ENCODE data around the gene PLVAP.
"Not testable (repeated sequence)": the region's sequence is repeated elsewhere in the genome, so short reads cannot be mapped to it uniquely, and the experiment has no call there.

PLVAP gene

GRCh38 chr19:17363852-17364605, 13.1 kb downstream of the PLVAP start:
- DNase-seq; intact Hi-C loops (cut with DNase I): not testable (repeated sequence)

- intact Hi-C loops (cut with DNase I), result no loop called here
- DNase-seq, result no peak
Measured at GRCh38 chr19:17359905-17360800, 17.0 kb downstream of the PLVAP start.

DNA sequence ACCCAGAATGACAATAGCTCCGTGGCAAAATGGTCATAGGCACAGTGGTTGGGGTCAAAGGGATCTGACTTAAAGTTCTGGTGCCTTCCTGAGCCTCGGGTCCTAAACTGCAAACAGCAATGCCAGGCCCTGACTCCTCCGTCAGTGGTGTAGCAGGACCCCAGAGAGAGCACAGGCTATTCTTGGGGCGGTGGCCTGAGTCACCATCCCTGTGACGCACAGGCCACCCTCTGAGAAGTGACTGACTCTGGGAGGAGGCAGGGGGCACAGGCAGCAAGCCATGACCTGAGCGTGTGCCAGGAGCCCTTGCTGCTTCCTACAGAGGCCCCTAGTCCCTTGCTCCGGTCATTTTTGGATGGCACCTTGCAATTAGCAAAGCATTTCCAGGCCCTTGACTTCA, 18.7 kb downstream of the PLVAP start:
- intact Hi-C loops (cut with DNase I), result no loop called here
- no peak for DNase-seq

DNA sequence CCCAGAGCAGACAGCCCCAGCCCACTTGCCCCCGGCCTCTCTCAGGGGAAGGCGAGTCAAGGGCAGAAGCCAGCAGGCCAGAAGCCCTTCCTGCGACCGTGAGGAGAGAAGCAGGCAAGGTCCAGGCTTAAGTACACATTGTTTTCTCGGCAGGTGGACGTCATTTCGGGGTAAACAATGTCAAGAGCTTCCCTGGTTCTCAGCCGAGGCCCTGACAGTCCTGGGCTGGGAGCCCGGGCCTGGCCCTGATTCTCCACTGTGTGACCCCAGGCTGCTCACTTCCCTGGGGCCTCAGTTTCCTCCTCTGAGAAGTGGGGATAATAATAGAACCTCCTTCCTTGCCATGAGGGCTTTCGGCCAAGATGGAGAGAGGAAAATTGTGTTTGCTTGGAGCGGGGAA, 19.4 kb downstream of the PLVAP start:
- intact Hi-C loops (cut with DNase I), result no loop called here
- DNase-seq, result no peak

- intact Hi-C loops (cut with DNase I), result no loop called here
- DNase-seq, result no peak
Measured at GRCh38 chr19:17357078-17357666, 20.0 kb downstream of the PLVAP start.

DNA sequence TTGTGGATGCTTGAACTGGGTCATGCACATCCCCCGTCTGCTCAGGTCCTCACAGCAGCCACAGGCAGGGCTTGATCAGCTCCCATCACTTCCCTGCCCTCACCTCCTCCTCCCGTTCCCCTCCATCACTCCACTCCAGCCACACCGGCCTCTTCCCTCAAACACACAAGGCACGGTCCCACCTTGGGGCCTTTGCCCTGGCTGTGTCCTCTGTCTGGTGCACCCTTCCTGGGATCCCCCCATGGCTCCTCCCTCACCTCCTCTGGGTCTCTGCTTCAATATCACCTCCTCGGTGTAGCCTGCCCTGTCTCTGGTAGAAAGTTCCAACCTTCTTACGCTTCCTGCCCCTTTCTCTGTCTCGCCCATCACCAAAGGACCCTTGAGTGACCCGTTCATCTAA, 23.8 kb downstream of the PLVAP start:
- DNase-seq, result no peak
- intact Hi-C loops (cut with DNase I), result no loop called here

DNA sequence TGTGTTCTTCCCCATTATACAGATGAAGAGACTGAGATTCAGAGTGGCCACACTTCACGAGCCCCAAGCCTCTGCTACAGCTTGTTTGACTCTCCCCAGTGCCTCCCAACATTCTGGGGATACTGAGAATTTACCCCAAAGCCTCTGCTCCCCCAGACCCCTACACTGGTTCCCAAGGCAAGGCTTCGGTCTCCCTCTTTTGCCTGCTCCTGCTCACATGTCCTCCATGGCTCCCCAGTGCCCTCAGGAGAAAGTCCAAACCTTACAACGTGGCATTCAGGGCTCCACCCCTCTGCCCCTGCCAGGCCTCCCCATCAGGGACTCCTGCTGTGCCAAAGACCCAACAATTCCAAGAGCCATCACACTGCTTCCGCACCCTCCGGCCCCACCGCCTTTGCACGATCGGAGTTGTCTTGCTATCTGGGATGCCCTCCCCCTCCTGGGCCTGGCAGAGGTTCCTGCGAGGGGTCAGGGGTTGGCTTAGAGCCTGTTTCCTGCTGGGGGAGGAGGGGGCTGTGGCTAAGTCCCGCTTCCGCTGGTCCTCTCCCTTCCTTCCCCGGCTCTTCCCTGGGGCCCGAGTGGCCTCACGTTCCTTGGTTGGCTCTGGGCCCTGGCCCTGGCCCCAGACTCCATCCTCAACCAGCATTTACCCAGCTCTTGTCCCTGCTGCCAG, 24.4 kb downstream of the PLVAP start:
- intact Hi-C loops (cut with DNase I), result no loop called here
- DNase-seq, result no peak

DNA sequence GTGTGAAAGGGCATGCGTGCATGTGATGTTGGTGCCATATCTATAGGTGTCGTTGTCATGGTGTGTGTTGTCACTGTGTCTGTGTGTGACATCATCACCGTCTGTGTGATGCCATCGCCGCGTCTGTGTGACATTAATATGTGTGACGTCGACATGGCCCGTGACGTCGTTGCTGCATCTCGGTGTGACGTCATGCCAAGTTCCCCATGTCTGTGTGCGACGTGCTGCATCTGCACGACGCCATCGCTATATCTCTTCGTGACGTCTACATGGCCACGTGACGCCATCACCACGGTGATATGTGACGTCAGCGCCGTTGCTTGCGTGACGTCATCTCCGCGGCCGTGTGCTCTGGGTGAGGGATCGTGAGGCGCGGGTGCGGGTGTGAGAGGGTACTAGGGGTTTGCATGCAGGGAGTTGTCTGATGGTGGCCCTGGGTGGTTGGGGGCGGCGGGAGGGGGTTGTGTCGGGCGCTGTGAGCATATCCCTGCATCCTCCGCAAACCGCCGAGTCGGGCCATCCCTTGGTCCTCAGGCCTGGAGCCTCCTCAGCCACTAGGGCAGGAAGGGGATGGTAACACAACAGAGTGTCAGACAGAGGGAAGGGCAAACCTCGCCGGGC, 25.2 kb downstream of the PLVAP start:
- no peak for DNase-seq
- intact Hi-C loops (cut with DNase I), result no loop called here

DNA sequence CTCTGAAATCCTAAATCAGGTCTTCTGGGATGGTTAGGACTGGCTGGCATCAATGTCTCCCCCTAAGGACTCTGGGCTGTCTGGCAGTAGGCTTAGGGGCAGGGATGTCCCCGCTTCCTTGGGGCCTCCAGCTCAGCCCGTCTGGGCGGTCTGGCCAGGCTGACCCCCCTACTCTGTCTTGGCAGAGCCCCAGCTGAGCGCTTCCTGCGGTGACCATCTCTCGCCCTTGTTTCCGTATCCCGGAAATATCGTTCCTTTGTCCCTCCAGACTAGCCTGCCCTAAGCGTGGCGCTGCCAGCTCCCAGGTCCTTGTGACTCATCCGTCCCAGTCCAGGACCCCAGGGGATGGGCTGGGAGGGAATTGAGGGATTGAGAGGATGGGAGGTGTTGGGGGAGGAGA, 28.4 kb downstream of the PLVAP start:
- DNase-seq, result peak in 5 of 42 donors; percentile 17 to 66 (median 18)
- intact Hi-C loops (cut with DNase I), result loop anchor here (5.0 kb wide), 1 partner anchor 39 kb away; no protein-coding TSS in a partner anchor

DNA sequence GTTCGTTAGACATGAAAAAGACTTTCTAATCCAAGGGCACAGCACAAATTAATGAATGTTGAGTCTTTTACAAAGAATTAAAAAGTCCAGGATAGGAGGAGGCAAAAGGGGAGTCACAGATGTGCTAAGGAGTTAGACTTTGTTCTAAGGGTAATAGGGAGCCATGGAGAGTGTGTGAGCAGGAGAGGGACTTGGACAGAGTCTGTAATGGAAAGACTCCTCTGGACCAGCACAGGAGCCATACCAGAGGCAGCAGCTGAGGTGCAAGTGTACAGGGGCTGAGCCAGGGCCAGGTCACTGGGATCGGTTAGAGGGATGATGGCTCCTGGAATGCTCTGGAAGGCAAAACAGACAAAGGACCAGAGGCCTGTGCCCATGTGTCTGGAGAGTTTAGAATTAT, 29.3 kb downstream of the PLVAP start:
- no peak for DNase-seq
- intact Hi-C loops (cut with DNase I), result loop anchor here (5.0 kb wide), 1 partner anchor 39 kb away; no protein-coding TSS in a partner anchor

- intact Hi-C loops (cut with DNase I), result loop anchor here (5.0 kb wide), 1 partner anchor 40 kb away; no protein-coding TSS in a partner anchor
- no peak for DNase-seq
Measured at GRCh38 chr19:17347361-17347760, 29.8 kb downstream of the PLVAP start.

GRCh38 chr19:17346109-17346671, 31.0 kb downstream of the PLVAP start:
- intact Hi-C loops (cut with DNase I), result loop anchor here (5.0 kb wide), 1 partner anchor 41 kb away; no protein-coding TSS in a partner anchor
- peak; percentile 53 to 91 (median 80) for DNase-seq

DNA sequence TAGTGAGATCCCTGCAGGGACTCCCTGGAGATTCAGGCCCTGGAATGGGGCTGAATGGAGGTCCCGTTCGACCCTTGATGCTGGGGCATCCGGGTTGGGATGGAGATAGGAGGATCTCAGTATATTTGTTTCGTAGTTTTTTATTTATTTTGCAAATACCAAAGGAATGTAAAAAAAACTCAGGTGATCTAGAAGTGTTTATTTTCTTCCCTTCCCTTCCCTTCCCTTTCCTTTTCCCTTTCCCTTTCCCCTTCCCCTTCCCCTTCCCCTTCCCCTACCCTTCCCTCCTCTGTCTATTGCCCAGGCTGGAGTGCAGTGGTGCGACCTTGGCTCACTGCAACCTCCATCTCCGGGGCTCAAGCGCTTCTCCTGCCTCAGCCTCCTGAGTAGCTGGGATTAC, 35.3 kb downstream of the PLVAP start:
- intact Hi-C loops (cut with DNase I), result no loop called here
- DNase-seq, result no peak

- no peak for DNase-seq
- intact Hi-C loops (cut with DNase I), result no loop called here
Measured at GRCh38 chr19:17341386-17341785, 35.8 kb downstream of the PLVAP start.

DNA sequence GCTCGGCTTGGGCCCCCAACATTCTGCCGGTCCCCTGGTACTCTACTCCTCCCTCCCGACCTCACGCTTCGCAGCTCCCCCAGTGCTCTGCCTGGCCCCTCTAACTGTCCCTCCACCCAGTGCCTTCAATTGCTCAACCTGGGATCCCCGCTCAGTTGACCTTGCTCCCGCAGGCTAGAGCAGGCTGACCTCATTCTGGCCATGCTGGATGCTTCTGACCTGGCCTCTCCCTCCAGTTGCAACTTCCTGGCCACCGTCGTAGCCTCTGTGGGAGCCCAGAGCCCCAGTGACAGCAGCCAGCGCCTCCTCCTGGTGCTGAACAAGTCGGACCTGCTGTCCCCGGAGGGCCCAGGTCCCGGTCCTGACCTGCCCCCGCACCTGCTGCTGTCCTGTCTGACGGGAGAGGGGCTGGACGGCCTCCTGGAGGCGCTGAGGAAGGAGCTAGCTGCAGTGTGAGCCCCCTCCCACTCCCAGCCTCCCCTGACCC, 36.2 kb downstream of the PLVAP start:
- intact Hi-C loops (cut with DNase I), result no loop called here
- DNase-seq, result no peak

DNA sequence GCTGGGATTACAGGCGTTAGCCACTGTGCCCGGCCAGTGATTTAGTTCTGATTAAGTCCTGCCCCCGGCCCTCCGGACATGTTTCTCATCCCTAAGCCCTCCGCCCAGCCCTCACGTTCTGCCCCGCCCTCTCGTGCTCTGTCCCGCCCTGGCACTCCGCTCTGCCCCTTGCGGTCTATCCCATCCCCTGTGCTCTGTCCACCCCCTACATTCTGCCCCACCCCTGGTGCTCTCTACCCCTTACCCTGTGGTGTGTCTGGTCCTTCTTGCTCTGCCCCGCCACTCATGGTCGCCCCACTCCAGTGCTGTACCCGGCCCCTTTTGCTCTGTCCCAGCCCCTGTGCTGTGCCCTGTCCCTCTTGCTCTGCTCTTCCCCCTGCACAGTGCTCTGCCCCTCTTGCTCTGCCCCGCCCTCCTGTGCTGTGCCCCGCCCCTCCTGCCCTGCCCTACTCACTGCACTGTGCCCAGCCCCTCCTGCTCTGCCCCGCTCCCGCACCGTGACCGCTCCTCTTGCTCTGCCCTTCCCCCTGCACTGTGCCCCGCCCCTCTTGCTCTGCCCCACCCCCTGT, 36.8 kb downstream of the PLVAP start:
- intact Hi-C loops (cut with DNase I), result no loop called here
- DNase-seq, result no peak

DNA sequence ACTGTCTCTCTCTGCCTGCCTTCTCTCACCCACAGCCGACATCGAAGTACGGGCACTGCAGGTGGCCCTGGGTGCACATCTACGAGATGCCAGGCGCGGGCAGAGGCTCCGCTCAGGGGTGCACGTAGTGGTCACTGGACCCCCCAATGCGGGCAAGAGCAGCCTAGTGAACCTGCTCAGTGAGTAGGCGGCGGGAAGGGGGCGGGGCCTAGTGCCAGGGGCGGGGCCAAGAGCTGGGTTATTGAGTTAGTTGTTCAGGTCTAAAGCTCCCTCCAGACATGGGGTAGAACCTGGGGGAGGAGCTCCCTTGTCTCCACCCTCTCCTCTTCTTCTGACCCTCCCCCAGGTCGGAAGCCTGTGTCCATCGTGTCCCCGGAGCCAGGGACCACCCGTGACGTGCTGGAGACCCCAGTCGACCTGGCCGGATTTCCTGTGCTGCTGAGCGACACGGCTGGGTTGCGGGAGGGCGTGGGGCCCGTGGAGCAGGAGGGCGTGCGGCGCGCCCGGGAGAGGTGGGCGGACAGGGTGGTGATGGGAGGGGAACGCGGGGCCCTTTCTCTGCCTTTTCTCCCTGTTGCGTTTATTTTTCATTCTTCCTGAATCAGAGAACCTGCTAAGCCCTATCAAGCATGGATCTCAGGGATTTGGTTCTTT, 37.9 kb downstream of the PLVAP start:
- DNase-seq, result peak in 22 of 42 donors; percentile 28 to 71 (median 56)
- intact Hi-C loops (cut with DNase I), result no loop called here

Measured in head of caudate nucleus (tissue), 42 donors.